ENCODE results near the gene ROR1.

GRCh38 chr1:63759778-63760177 lies 14.0 kb upstream of the ROR1 start:
- TF ChIP-seq CTCF (conservative IDR thresholded peaks at IDR 0.05; ENCODE audit: low read length) (no peak), EZH2phosphoT487 (IDR thresholded peaks at IDR 0.05; ENCODE audit: borderline replicate concordance, low read depth, low read length) (no peak)

Data from OCI-LY7 (cell line).